Globus pallidus (tissue), 1 donor: ENCODE data around the gene MAMLD1.

ENCODE experiments used
- DNase-seq: peaks from one replicate; pipeline ENCODE4 v3.0.0-alpha.2; 2015; ENCODE audit warnings: low spot score

The MAMLD1 gene

DNA sequence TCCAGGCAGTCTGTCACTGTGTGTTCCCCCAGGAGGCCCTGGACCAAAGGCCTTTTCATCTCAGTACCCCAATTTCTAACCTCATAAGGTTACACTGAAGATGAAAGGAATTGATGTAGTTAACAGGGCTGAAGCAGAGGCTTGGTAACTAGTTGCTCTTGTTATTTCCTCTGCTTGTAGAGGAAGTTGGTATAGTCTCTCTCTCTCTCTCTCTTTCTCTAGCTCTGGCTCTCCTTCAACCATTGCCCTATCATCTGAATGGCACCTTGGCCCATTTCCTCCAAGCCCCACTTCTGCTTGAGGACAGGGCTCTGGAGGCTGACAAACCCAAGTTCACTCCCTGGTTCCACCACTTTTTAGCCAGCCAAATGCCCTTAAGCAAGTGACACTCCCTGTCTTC is 96.1 kb downstream of the MAMLD1 start:
- DNase-seq, result no peak

DNA sequence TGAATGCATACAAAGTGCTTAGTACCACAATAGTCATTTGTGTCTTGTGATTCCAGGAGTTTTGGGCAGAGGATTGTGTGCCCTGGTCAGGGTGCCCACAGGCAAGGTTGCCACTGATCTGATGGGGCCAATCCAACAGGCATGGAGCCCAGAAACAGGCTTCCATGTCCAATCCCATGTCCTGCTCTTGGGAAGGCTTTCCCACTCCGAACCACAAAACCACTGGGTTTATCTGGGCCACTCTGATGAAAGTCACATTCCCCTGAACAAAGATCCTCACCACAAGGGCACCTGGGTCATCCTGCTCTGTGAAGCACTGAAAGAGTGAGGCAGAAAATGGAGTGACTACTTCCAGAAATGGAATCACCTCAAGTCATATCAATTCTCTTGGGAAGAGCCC is 96.9 kb downstream of the MAMLD1 start:
- no peak for DNase-seq

DNA sequence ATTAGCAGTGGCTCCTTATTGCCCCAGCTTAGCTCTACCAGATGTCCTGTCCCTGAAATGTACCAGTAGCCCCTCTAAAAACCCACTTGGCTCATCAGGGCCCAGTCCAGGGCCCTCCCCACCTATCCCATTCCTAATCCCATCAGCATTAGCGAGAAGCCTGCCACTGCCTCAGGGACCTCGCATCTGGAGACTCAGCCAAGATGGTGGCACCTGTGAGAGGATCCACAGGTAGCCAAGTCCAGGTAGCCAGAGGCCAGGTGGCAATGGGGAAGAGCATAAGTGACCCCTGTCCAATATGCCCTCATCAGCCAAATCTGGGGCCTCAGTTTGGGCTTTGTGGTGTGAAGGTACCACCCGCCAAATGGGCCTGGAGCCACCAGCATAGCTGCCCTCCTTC is 97.7 kb downstream of the MAMLD1 start:
- DNase-seq, result no peak

DNA sequence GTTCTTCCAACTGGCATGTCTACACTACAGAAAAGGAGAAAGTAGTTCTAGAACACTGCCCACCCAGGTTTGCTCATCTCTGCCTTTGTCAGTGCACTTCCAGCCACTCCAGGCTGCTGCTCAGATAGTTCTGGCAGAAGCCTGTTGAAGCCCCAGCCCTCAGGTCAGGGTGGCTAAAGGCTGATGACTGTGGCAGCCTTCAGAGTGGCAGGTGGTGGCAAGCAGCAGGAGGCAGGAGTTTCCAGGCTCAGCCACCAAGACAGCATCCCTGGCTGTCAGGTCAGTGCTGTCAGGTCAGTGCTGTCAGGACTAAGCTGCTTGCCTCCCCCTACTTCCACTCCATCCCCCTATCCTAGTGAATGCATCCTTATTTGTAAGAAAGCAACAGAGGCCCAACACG is 100.4 kb downstream of the MAMLD1 start:
- DNase-seq, result no peak

DNA sequence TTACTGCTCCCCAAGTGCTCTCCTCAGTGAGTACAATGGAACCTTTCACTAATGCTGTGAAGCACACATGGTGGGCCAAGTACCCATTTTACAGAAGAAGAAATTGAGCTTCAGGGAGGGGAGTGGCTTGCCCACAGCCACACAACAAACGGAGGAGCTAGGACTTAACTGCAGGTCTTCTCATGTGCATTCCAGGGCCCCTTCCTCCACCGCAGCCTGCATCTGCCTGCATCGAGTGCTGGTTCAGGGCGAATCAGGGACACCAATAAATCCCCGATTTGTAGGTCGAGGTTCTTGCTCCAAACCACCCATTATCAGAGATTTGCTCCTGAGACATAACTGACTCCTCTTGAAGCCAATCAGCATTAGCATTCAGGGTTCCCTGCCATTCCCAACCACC is 100.9 kb downstream of the MAMLD1 start:
- no peak for DNase-seq

DNA sequence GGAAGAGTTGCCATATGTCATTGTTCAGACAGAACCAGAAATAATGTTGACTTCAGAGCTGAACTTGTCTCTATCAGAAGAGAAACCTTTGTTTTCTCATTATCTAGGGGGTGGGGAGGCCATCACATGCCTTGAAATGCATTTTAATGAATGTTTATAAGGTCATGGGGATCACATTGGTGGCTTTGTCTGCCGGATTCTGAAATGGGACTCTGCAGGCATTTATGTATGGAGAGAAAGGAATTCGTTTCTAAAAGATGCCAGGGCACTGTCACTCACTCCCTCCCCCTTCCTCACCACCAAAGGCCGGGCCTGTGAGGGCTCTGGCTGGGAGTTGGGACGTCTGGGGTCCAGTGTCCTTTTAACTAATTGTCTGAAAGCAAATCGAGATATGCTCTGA is 102.2 kb downstream of the MAMLD1 start:
- peak; percentile 87 for DNase-seq

DNA sequence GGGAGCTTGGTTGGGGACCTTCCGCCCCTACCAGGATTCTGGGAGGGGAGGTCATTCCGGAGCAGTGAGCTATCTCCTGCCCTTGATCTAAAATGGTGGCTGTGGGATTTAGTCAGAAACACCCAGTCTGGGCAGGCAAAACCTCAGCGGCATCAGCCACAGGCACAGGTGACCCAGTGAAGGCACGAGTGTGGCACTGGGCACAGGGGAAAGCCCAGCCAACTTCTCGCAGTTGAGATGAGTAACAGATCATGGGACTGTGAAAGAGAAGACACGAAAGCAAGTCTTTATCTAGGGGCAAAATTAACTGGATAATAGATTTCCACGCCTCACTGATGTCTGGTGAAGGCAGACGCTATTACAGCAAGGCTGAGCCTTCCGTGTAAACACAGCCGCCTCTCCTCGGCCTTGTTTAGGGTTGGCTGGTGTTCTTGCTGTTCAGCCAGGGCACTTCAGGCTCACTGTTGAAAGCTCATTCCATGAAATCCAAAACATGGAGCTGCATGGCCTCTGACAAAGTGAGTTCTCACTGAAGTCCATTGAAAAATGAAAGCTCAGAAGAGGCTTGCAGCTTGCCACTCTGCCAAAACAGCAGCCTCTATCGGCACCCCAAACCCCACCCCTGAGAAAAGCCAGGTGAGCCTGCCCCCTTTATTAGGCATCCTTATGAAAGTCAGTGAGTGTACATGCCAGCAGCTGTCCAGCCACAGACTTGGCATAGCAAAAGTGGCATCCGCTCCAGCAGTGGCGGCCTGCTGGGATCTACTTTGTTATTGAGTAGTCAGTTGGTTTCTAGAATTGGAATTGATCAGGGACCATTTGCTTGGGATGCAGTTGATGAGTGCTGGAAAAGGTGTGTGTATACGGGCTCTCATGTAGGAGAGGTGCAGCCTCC is 103.0 kb downstream of the MAMLD1 start:
- peak; percentile 47 for DNase-seq

DNA sequence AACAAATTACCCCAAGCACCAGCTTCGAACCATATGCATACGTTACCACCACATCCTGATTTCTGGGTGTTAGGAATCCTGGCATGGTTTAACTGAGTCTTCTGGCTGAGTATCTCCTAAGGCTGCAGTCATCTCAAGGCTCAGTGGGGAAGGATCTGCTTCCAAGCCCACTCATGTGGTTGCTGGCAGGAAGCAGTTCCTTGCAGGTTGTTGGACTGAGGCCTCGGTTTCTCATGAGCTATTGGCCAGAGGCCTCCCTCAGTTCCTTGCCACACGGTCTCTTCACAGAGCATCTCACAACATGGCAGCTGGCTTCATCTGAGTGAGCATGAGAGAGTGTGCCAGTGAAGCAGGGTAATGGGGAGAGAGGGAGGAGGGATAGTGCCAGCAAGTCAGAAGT is 109.2 kb downstream of the MAMLD1 start:
- DNase-seq, result no peak

DNA sequence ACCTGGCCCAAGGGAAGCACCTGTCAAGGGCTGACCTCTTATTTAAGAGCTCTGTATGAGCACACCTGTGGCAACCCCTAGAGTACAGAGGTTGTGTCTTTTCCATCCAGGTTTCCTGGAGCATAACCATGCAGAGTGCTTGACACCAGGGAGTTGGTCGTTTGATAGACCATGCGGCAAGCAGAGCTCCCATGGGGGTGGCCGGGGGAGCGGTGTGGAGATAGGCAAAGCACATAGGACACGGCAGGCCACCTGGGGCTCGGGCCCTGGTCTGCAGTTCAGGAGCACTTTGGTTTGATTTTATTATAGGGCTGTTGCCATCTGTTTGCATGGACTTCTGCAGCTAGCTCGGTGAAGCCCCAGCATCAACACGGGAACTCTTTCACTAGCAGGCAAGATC is 110.3 kb downstream of the MAMLD1 start:
- no peak for DNase-seq

DNA sequence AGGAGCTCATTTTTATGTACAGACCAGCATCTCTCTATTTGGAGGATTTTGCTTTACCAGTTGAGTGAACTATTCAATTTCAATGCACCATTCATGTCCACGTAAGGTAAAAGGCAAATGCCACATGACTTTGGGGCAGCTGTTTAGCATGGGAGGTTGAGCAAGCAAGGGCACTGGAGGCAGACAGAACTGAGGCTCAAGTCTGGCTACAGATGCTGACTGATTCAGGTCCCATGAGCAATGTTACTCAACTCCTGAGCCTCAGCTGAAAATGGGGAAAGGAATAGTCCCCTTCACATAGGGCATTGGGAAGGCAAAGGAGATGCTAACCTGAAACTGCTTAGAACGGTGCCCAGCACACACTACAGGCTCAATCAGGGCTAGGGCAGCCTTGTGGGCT is 112.3 kb downstream of the MAMLD1 start:
- no peak for DNase-seq

DNA sequence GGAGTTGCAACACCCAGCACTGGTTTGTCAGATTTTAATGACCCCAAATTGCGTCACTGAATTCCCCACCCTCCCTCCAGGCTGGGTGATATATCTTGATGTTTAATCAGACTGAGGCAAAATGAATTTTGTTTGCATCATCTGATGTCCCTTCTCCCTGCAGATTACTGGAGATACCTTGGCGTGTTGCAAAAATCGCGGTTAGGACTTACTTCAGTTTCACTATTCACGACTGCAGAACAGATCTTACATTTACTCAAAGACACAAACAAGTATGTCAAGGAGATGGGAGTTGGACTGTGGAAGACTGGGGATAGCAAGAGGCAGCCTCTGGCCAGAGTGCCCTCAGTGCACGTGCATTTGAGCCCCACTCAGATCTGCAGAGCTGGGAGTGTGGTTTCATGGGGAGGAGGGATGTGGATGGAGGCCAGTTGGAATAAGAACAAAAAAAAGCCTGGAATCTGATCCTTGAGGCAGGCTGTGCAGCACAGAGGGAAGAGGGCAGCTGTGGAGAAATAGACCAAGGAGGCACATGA is 113.1 kb downstream of the MAMLD1 start:
- no peak for DNase-seq

DNA sequence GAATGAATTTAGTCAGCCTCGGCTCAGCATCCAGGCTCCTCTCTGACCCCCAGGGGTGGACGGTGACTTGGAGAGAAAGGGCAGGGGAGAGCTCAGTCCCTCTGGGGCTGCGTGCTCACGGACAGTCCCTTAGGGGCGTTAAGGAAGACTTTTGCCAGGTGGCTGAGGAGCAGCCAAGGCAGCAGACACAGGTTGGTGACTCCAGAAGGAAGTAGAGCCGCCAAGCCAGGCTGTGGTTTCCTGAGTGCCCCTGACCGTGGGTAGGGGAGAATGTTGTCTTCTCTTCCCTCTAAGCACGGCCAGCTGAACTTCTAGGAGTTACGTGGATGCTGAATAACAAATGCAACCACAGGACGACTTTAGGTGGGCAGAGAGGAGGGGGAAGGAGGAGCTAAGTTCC is 114.3 kb downstream of the MAMLD1 start:
- DNase-seq, result no peak

DNA sequence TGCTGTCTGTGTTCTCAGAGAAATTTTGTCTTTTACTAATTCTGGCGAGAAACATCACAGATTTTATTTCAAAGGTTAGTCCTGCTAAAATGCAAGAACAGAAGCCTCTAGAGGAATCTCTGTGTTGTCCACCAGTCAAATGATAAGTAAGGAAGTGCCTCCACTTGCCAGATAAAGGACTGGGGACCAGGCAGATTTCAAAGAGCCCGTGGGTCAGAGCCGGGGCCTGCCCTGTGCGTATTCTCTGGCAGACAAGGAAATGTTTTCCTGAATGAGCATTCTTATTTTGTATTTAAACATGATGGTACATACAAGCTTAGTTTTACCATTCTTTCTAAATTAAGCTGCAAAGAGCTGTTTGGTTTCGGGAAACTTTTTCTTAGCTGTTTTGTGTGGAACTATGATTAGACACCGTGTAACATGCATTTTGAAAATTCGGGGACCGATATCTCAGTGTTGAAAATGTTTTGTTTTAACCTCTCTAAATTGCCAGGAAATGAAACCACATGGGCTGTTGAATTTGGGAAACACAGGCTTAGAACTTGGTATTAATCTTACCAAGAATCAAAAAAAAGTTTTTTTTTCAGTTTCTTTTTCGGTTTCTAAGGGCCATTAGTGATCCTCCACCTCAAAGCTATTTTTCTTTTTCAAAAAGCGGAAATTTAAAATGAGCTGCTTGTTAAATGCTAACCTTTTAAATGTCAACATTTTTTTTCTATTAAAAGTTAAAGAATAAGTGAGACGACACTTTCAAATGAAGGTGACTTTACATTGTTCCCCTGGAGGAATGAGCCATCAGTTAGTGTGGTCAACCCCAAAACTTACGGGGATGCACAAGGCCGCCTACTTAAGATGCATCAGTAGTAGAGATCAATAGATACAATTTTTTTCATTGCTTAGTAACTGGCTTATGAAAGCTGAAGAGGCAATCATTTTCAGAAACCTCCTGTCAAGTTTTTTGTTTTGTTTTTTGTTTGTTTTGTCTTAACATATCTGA is 115.7 kb downstream of the MAMLD1 start:
- no peak for DNase-seq

DNA sequence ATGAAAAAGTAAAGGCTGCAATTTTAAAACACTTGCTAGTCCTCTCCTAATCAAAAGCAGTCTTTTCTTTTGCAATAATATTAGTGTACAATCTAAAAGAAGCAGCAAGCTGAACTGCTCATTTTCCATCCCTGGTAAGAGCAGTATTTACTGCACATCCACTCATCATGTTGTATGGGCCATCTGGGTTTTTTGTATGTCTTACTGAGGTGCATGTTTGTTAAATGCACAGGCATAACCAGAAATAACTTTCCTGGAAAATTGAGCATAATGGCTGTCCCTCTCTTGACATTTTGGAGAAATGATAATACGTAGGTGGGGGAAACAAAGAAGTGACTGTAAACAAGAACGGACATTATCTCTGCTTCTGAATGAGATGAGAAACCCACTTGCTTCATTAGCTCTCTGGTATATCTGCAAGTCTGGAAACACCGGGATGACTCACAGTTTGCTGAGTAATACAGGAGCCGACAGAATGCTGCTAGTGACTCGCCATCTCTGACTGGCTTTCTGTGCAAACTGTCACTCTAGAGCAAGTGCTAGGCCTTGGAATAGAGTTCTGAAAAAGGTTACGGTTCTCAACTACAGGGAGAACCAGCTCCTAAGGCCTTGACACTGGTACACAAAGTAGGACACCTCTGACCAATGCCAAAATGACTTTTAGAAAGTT is 119.6 kb downstream of the MAMLD1 start:
- no peak for DNase-seq

DNA sequence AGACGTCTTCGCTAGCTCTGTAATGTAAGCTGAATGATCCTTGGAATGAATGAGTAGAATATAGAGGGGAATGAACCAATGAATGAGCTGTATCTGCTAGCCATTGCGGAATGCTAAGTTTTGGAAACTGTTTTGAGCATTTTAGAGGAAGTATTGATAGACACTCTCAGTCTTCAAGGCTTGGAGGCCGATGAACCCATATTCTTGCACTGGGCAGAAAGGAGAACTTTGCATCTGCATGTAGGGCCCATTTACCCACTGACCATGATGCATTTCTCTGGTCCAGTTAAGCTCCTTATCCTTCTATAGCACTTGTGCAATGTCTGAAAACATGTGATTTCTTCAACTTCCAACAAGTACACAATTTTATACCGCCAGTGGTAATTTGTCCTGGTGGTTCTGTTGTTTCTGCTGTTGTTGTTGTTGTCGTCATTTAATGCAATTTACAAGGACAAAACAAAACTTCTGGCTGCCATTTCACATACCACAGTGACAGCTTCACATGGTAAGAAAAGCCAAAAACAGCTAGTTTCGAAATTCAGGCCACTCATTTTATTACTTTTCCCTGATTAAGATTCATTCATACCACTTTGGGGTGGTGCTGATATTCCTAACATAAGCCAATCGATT is 120.4 kb downstream of the MAMLD1 start:
- no peak for DNase-seq

DNA sequence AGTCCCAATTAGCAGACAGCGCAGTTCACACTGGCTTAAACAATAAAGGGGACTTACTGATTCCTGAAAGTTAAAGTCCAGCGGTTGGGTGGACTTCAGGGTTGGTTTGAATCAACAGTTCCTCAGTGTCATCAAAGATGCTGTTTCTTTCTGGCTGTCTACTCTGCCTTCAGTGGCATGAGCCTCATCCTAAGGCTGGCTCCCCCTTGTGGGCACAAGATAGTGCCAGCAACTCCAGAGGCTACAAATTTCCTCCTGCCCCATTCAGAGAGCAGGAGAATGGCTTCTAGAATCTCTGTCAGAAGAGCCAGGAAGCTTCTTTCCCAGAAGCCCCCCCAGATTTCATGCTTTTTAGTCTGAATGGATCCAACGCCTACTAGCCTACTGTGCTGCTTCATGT is 122.9 kb downstream of the MAMLD1 start:
- peak; percentile 79 for DNase-seq

DNA sequence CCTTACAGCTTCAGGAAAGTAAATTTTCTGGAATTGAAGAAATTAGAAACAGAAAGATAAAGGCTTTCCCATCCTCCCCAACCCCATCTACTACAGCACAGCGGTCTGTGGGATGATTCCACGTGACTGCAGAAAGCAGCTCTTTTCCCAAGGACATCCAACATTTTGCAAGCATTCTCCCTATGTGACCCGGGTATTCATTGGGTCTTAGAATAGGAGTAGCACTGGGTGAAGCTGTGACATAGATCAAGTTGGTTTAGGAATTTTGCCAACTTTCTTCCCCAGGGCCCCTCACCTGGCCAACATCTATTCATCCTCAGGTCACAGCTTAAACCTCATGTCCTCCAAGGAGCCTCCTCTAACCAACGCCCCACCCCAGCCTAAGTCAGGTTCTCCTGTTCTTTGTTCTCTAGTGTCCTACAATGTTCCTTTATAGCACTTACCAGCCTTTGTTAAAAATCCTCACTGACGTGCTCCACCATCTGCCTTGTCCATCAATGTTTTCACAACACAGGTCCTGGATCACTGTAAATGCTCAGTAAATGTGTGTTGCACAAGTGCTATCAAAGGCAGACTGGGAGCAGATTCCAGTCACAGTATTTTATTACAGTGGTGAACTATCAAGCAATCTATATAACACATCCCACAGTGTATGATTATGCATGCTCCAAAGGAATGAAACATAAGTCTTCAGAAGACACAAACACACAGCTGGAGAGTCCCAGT is 124.4 kb downstream of the MAMLD1 start:
- DNase-seq, result no peak

DNA sequence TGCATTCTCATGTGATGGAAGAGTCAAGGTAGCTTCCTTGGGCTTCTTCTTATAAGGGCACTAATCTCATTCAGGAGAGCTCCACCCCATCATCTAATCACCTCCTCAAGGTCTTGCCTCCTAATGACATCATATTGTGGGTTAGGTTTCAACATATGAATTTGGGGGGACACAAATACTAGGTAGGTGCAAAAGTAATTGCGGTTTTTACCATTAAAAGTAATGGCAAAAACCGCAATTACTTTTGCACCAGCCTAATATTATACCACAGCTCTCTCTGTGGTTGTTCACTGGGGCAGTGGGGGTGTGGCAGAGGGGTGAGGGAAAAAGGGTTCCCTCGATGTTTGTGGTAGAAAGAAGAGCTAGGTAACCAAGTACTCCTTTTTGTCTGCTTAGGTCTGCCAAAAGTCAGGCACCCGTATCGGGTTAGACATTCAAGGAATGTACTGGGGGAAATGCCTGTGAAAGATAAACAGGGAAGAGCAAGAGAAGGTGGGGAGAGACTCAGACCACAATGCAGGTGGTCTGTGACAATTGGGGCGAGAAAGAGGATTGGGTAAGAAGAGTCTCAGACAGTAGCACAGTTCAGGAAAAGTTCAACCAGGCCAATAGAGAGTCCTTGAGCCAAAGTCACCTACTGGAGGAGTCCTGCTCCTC is 126.4 kb downstream of the MAMLD1 start:
- no peak for DNase-seq

DNA sequence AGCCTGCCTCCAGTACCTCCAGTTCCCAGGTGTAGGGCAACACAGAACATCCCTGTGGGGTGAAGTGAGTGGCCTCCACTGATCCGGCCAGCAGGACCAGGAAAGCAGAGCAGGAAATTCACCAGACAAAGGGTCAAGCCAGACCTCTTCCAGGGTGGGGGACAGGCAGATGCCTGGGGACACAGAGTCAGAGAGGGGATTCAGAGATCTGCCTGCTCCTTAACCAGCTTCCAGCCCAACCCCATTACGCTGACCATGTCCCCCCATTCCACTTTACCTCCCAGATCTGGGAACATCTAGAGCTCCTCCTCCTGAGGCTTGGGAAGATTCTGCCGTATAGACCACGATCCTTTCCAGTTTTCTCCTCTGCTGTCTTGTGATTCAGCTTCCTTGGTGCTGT is 132.4 kb downstream of the MAMLD1 start:
- DNase-seq, result no peak

DNA sequence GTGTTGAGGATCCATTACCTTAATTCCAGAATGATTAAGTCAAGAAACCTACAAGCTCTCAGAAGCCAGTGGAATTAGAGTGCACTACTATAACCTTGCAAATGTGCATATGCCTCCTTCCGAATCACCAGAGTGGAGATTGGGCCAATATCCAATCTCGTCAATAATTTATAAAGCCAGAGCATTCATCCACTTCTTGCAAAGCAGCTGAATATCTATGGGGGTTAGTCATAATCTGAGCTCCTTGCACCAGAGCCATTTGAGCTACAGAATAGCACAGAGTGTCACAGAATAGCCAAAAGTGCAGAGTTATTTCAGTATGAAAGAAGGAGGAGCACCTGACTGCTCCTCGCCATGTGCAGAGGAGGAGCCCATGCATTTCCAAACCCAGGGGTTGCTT is 136.1 kb downstream of the MAMLD1 start:
- DNase-seq, result no peak
